Stimulated activated CD4-positive, alpha-beta T cell treated with anti-CD3 and anti-CD28 coated beads, Interleukin-4, amount 100 ng/mL, for 24 hours (primary cell): ENCODE measurements around the gene PRKCE.
"Not testable (repeated sequence)": the region's sequence is repeated elsewhere in the genome, so short reads cannot be mapped to it uniquely, and the experiment has no call there.

Source experiments
- DNase-seq: peaks from one replicate; pipeline ENCODE4 v3.0.0-alpha.2; 2020

The PRKCE gene

DNA sequence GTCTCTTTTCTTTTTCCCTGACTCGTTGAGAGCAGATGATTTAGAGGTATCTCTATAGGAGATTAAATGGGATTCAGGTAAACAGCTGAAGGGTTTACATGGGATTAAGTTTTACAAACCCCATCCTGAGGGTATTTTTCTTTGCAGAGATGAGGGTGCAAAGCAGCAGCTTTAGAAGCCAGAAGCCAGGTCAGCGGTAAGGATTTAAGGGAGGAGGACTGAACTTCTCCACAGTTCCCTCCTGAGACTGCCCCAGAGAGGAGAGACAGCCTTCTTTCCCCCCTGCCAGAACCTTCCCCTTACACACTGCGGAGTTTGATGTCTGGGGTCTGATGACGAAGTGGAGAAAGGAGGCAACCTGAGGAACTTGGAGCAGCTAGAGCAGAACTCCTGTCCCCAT lies 220.1 kb downstream of the PRKCE start:
- DNase-seq = no peak

DNA sequence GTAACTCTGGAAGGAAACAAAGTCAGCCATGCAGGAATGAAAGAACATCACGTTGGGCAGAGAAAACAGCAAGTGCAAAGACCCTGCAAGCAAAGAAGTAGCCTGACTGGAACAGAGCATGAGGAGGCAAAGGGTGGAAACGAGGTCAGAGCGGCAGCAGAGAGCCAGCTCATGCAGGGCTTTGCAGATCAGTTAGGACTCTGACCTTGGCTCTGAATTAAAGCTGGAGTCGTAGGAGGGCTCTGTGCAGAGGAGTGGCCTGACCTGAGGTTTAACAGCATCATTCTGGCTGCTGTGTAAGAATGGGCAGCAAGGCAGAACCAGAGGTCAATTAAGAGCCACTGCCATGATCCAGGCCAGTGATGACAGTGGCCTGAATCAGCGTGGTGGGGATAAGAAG lies 220.7 kb downstream of the PRKCE start:
- DNase-seq = no peak

DNA sequence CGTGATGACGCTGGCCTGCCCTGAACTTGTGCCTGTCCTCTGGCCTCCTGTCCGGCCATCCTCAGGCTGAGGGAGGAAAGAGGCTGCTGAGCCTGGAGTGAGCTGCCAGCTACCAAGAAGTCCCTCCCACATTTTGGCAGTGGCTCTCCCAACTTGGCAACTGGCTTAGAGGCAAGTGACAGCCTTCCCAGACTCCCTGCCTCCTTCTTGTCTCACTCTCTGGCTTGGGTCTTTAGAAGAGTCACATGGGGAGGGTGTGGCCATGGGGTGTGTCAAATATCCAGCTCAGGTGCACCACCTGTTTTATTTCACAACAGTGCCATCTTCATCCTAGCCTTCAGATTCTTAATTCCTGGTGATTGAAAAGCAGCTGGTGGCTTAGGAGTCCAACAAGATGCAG lies 222.9 kb downstream of the PRKCE start:
- DNase-seq = no peak

DNA sequence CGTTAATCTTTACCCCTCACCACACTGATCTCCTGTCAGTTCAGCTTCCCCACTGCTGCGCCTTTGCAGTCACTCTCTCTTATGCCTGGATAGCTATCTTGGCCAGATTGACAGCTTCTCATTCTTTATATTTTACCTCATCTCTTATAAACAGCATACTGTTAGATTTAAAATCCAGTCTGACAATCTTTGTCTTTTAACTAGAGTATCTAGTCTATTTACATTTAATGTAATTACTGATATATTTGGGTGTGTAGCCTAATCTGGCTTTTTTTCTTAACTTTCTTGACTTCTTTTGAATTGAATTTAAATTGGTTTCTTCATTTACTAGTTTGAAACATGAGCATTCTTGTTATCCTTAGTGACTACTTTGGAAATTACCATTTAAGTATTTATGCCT lies 225.1 kb downstream of the PRKCE start:
- no peak for DNase-seq

- DNase-seq = no peak
Observed at GRCh38 chr2:45879406-45879805, 227.9 kb downstream of the PRKCE start.

DNA sequence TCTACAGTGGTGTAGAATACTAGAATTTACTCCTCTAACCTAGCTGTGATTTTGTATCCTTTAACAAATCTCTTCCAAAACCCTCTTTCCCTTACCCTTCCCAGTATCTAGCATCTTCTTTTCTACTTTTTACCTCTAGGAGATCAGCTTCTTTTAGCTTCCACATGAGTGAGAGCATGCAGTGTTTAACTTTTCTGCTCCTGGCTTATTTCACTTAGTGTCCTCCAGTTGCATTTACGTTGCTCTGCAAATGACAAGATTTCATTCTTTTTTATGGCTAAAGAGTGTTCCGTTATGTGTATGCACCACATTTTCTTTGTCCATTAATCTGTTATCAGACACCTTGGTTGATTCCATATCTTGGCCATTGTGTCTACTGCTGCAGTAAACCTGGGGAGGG lies 228.5 kb downstream of the PRKCE start:
- no peak for DNase-seq

- DNase-seq = no peak
Observed at GRCh38 chr2:45881970-45882581, 230.6 kb downstream of the PRKCE start.

- DNase-seq = no peak
Observed at GRCh38 chr2:45882707-45883602, 231.5 kb downstream of the PRKCE start.

DNA sequence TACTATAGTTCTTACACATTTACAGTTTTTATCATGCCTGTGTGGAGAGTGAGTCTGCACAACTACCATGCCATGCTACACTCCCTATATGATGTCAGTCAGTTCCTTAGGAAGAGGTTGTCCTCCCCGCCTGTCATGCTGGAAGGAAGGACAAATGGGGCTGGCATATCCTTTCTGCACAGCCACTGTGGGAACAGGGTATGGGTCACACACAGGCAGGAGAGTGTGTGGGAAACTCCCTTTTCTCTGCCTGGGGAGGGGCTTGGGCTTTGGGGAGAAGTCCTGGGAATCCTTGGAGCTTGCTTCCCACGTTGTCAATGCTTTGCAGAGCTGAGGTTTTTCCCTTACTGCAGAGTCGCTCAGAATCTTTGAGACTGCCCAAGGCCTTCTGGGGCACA lies 232.1 kb downstream of the PRKCE start:
- DNase-seq = no peak

GRCh38 chr2:45884126-45884525 lies 232.7 kb downstream of the PRKCE start:
- DNase-seq = no peak

DNA sequence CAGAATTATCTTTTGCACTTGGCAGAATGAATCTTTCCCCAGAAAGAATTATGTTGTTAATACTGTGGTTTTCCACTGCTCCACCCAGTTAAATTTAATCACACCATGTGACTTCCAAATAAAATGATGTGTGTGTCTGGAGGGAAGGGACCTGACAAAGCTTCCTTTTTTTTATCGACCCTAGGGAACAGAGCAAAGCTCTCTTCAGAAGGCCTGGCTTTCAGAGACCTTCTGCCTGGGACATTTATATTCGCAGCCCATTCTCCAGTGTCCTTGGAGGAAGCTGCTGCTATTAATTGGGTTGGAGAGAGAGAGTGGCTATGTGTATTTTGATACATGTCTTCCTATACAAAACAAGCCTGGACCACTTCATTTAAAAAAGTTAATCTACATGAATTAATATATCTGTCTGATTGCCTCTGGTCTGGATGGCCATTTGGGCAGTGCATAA lies 233.7 kb downstream of the PRKCE start:
- no peak for DNase-seq

DNA sequence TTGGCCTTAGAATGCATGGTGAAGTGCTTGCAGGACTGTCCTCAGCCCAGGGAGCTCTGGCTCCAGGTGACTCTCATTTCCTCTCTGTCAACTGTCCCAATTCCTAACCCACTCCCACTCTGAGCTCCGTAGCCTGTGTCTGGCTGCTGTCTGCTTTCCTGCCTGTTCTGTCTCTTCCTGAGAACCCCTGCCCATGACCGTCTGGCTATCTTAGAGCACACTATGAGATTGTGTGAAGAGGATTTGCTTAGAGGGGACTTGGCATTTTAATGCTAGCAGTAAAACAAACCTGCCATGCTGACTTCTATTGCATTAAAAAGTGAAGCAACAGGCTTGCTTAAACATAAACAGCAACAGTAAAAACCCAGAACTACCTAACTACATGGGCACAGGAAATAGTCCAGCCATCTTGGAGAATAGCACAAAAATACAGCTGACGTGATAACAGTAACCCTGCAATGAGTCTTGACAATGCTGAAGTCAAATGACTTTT lies 234.7 kb downstream of the PRKCE start:
- DNase-seq = no peak

- DNase-seq = no peak
Observed at GRCh38 chr2:45888167-45888566, 236.7 kb downstream of the PRKCE start.

DNA sequence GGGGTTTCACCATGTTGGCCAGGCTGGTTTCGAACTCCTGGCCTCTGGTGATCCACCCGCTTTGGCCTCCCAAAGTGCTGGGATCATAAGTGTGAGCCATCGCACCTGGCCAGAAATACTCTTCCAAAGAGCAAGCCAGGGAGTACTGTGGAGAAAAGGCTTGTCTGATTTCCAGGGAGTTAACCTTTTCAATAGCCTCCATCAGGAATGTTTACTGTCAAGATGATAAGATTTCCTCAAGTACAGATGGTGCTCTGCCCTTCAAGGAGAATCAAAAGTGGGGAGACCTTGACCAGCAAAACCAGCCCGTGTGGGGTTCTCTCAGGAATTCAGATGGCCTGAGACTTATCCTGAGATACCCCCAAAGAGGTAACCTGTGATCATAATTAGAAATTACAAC lies 237.2 kb downstream of the PRKCE start:
- DNase-seq = no peak

DNA sequence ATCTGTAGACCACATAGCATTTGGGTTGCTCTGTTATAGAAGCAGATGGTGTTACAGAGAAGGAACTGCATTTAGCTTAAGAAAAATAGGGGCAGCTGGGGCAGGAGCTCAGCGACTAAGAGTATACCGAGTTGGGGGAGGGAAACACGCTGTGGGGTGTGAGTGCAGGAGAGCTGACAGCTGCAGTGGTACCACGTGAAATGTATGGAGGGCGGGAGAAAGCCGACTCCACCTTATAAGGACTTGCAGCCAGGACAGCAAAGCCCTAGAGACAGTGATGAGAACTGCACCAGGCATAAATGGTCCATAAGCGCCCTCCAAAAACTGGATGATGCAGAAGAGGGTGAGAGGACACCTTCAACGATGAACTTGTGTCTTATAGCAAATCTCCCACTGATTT lies 237.6 kb downstream of the PRKCE start:
- peak; percentile 22 for DNase-seq

- DNase-seq = no peak
Observed at GRCh38 chr2:45889620-45890370, 238.3 kb downstream of the PRKCE start.

DNA sequence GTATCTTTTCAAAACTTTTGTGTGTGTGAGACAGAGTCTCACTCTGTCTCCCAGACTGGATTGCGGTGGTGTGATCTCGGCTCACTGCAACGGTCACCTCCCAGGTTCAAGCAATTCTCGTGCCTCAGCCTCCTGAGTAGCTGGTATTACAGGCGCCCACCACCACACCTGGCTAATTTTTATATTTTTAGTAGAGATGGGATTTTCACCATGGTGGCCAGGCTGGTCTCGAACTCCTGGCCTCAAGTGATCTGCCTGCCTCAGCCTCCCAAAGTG lies 238.8 kb downstream of the PRKCE start:
- DNase-seq = not testable (repeated sequence)

DNA sequence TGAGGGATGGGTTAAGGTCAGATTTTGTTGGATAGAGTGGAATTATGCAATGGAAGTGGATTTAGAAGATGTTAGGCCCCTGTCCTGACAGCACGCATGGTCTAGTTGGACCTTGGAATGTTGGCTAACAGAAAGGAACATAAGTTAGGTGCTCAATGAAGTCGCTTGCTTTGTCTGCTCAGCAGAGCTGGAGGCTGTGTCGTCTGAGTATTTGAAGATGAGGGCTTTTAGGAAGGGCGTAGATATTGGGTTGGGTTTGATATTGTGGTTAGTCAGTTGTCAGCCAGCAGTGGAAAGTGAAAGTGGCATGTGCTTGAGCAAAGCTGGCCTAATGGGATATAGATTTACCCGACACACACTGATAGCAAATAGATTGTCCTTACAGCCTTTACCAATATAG lies 239.3 kb downstream of the PRKCE start:
- DNase-seq = no peak

- no peak for DNase-seq
Observed at GRCh38 chr2:45891719-45892424, 240.4 kb downstream of the PRKCE start.

DNA sequence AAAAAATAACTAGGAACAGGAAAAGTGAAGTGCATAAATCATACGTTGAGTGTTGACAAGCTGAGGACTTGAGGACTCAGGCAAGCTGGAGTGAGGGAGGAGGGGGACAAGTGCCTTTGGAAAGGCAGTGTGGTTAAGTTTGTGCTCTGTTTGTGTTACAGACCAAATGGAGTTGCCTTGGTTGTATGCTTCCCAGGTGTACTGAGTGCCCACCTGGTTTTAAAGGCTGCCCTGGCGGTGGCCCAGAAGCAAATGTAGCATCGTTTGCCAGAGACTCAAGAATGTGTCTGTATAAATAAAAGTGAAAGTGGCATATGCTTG lies 240.9 kb downstream of the PRKCE start:
- DNase-seq = no peak

DNA sequence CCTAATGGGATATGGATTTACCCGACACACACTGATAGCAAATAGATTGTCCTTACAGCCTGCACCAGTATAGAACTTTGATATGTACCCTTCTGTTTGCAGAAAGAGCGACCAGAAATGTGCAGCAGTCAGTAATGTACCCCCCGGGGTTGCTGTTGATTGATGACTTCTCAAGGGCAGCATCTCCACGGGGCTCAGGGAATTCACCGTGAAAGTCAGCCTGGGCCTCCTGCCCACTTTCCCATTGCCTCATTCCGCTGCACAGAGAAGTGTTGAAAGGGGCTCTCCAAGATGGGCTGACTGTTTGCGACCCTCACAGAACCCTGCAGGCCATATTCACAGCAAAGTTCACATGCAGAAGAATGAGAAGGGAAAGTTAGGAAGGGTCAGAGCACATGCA lies 241.3 kb downstream of the PRKCE start:
- DNase-seq = no peak

GRCh38 chr2:45894211-45894610 lies 242.7 kb downstream of the PRKCE start:
- no peak for DNase-seq

DNA sequence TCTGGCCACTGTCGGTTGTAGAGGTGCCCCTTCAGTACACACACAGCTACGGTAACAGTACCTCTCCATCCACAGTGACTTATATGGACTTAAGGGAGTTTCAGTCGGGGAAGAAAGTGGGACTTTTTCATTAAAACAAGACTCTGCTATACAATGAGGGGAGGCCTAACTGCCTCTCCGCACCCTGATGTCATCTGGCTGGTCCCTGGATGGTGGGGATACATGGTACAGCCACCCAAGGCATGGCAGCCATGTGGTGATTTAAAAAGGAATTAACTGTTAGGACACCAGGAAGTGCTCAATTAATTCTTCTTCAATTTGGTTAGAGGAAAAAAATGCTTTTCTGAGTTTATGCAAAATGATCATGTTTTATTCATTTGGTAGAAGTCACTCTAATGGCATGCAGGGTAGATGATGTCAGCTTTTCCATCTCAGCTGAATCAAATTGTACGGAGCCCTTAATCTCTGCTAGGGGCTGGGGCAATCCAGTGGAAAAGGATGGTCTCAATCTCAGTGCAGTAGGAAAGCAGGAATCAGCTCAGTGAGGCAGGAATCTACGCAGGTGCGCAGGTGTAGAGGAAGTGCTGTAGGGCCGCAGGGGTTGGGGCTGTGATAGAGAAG lies 243.9 kb downstream of the PRKCE start:
- DNase-seq = no peak
